ENCODE data around the gene SEPTIN6.

Gene SEPTIN6

DNA sequence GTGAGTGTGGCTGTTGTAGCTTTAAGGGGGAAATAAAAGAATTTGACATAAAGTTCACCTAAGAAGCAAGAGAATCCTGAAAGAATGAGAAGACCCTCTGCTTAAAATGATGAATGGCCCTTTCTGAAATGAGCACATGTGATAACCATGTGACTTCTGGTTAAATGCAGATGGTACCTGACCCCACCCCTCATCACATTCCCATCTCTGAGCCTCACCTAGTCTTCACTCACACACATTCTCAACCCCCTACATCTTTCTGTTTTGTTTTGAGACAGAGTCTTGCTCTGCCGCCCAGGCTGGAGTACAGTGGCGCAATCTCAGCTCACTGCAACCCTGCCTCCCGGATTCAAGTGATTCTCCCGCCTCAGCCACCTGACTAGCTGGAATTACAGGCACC, 31.5 kb downstream of the SEPTIN6 start:
- TF ChIP-seq, protein P1, sequence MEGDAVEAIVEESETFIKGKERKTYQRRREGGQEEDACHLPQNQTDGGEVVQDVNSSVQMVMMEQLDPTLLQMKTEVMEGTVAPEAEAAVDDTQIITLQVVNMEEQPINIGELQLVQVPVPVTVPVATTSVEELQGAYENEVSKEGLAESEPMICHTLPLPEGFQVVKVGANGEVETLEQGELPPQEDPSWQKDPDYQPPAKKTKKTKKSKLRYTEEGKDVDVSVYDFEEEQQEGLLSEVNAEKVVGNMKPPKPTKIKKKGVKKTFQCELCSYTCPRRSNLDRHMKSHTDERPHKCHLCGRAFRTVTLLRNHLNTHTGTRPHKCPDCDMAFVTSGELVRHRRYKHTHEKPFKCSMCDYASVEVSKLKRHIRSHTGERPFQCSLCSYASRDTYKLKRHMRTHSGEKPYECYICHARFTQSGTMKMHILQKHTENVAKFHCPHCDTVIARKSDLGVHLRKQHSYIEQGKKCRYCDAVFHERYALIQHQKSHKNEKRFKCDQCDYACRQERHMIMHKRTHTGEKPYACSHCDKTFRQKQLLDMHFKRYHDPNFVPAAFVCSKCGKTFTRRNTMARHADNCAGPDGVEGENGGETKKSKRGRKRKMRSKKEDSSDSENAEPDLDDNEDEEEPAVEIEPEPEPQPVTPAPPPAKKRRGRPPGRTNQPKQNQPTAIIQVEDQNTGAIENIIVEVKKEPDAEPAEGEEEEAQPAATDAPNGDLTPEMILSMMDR (conservative IDR thresholded peaks at IDR 0.05) = no peak
- no peak for TF ChIP-seq ZFX (IDR thresholded peaks at IDR 0.05)

DNA sequence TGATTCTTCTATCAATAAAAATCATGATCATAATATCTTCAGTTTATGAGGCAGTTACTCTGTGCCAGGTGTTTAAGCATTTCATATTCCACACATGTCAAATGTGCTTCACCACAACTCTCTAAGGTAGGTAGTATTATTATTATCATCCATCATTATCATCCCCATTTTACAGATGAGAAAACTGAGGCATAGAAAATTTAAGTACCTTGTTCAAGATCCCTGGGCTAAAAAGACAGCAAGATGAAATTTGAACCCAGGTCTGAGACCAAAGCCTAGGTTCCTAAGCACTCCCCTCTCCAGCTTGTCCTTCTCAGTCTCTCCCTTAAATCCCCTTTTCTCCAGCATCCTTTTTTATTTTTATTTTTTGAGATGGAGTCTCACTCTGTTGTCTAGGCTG, 33.4 kb downstream of the SEPTIN6 start:
- H3K27ac ChIP-seq = no peak overlapping the region
- no peak for TF ChIP-seq ZFX (IDR thresholded peaks at IDR 0.05)
- TF ChIP-seq, protein P1 (conservative IDR thresholded peaks at IDR 0.05) = no peak

More for the DNA sequence above, 31.5 kb downstream of the SEPTIN6 start:
- no peak overlapping the region for H3K27ac ChIP-seq

DNA sequence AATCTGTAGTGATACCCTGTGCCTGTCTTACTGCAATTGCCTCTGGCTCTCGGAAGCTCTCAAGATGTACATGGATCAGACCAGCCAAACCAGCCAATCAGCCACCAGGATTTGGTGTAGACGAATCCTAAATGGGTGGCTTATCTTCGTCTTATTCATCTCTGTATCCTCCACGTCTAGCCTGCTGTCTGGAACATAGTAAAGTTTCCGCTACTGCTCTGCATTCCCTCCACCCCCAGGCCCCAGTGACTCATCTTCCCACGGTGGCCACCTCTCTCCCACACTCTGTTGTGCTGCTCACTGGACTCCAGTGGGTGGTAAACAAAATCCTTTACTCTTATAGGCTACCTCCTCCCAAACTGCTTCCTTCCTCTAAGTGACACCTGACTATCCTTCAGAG, 37.8 kb downstream of the SEPTIN6 start:
- TF ChIP-seq ZFX (IDR thresholded peaks at IDR 0.05) = no peak
- TF ChIP-seq, protein P1 (conservative IDR thresholded peaks at IDR 0.05) = no peak
- no peak overlapping the region for H3K27ac ChIP-seq

DNA sequence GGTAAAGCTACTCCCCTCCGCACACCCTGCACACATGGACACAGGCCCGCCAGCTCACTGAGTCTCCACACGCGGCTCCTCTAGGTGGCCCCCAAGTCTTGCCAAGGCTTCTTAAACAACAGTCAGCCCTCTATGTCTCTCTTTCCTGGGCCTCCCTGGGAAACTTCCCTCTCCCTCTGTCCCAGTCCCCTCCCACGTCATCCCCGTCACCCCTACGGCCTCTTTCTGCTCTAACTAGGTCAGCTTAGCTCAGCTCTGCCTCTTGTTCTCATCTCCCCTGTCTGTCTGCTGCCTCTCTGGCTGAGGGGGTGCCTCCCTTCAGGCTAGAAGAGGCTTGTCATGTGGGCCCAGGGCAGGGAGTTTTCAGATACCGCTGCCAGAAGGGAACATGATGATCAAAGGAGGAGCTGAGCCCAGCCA, 38.8 kb downstream of the SEPTIN6 start:
- H3K27ac ChIP-seq = no peak overlapping the region
- TF ChIP-seq, protein P1 (conservative IDR thresholded peaks at IDR 0.05) = no peak
- no peak for TF ChIP-seq ZFX (IDR thresholded peaks at IDR 0.05)

DNA sequence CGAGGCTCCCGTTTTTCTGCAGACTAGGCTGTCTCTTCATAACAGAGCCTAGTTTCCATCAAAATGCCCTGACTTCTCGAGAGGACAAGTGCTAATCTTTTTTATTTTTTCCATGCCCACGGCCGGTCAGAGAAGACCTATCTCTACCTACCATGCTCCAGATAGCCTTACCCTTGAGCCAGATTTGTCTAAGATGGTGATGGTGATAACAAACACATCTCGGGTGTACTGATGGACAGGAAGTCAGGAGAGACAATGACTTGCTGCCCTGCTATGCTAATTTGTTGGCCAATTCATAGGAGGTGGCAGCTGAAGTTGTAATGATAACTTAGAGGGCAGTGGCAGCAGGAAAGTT, 44.6 kb downstream of the SEPTIN6 start:
- H3K27ac ChIP-seq = no peak overlapping the region
- TF ChIP-seq, protein P1 (conservative IDR thresholded peaks at IDR 0.05) = no peak
- TF ChIP-seq ZFX (IDR thresholded peaks at IDR 0.05) = no peak

DNA sequence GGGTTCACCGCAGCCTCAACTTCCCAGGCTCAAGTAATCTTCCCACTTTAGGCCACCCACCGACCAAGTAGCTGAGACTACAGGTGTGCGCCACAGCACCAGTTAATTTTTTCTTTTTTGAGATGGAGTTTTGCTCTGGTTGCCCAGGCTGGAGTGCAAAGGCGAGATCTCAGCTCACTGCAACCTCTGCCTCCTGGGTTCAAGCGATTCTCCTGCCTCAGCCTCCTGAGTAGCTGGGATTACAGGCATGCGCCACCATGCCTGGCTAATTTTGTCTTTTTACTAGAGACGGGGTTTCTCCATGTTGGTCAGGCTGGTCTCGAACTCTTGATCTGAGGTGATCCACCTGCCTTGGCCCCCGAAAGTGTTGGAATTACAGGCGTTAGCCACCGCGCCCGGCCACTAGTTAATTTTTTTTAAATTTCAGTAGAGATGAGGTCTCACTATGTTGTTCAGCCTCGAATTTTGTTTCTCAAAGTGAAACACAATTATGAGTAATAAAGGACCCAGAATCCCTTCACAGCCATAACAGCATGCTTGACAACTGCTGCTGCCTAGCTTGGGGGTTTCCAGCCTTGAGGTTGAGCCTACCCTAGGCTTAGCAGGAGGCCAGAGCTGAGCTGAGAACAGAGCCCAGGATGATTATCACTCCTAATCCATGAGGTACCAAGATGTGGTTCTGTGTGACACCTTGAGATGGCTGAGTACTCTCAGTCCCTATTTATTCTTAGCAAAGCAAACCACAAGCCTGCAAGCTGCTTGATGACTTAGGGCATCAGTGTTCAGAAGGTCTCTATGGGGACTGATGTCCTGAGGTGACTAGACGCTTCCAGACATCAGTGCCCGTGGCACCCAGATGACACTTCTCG, 45.2 kb downstream of the SEPTIN6 start:
- no peak overlapping the region for H3K27ac ChIP-seq
- TF ChIP-seq, protein P1 (conservative IDR thresholded peaks at IDR 0.05) = no peak
- TF ChIP-seq ZFX (IDR thresholded peaks at IDR 0.05) = no peak

DNA sequence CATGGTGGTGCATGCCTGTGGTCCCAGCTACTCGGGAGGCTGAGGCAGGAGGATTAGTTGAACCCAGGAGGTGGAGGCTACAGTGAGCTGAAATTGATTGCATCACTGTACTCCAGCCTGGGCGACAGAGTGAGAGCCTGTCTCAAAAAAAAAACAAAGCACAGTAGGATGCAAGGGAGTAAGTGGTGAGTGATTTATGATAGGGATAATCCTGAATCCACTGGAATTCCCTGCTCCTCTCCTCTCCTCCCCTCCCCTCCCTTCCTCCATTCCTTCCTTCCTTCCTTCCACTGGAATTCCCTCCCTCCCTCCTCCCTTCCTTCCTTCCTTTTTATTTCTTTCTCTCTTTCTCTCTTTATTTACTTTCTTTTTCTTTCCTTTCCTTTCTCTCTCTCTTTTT, 45.9 kb downstream of the SEPTIN6 start:
- no peak overlapping the region for H3K27ac ChIP-seq
- TF ChIP-seq, protein P1 (conservative IDR thresholded peaks at IDR 0.05) = no peak
- no peak for TF ChIP-seq ZFX (IDR thresholded peaks at IDR 0.05)
